ENCODE results near the gene VRTN.

DNA sequence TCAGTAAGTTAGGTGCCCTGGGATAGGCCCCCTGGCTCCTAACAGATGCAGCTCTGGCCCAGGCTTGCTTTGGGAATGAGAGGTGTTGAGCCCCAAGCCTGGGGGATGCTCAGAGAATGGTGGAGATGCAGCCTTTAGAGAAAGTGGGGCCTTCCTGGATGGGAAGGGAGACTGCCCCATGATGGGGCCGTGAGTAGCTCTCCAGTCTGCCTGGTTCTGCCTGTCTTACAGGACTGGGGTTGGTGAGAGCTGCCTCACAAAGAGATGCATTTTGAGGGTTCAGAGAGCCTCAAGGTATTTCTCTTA is 523 bp upstream of the VRTN start:
- no peak for TF ChIP-seq BHLHE40 (IDR thresholded peaks at IDR 0.05; ENCODE audit: borderline replicate concordance)
- no peak for TF ChIP-seq HDGF (IDR thresholded peaks at IDR 0.05; ENCODE audit: borderline replicate concordance)
- TF ChIP-seq, protein P1, sequence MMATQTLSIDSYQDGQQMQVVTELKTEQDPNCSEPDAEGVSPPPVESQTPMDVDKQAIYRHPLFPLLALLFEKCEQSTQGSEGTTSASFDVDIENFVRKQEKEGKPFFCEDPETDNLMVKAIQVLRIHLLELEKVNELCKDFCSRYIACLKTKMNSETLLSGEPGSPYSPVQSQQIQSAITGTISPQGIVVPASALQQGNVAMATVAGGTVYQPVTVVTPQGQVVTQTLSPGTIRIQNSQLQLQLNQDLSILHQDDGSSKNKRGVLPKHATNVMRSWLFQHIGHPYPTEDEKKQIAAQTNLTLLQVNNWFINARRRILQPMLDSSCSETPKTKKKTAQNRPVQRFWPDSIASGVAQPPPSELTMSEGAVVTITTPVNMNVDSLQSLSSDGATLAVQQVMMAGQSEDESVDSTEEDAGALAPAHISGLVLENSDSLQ (IDR thresholded peaks at IDR 0.05), result no peak
- TF ChIP-seq SP1 (IDR thresholded peaks at IDR 0.05), result no peak
- TF ChIP-seq L3MBTL2 (conservative IDR thresholded peaks at IDR 0.05), result no peak
- TF ChIP-seq FOXA1 (IDR thresholded peaks at IDR 0.05), result no peak

All from HEK293T (cell line).